ENCODE measurements around the gene DEFB108B.
"Not testable (repeated sequence)": the region's sequence is repeated elsewhere in the genome, so short reads cannot be mapped to it uniquely, and the experiment has no call there.

Gene DEFB108B

GRCh38 chr11:71821539-71821938 lies 11.5 kb upstream of the DEFB108B start:
- not testable (repeated sequence) for DNase-seq (ENCODE audit: low read depth)

DNA sequence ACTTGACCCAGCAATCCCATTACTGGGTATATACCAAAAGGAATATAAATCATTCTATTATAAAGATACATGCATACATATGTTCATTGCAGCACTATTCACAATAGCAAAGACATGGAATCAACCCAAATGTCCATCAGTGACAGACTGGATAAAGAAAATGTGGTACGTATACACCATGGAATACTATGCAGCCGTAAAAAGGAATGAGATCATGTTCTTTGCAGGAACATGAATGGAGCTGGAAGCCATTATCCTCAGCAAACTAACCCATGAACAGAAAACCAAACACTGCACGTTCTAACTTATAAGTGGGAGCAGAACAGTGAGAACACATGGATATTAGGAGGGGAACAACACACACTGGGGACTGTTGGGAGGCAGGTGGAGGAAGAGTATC lies 3.8 kb upstream of the DEFB108B start:
- DNase-seq (ENCODE audit: low read depth), result not testable (repeated sequence)

GRCh38 chr11:71829686-71830085 lies 3.3 kb upstream of the DEFB108B start:
- not testable (repeated sequence) for DNase-seq (ENCODE audit: low read depth)

- DNase-seq (ENCODE audit: low read depth), result not testable (repeated sequence)
Observed at GRCh38 chr11:71842720-71843119, 9.7 kb downstream of the DEFB108B start.

DNA sequence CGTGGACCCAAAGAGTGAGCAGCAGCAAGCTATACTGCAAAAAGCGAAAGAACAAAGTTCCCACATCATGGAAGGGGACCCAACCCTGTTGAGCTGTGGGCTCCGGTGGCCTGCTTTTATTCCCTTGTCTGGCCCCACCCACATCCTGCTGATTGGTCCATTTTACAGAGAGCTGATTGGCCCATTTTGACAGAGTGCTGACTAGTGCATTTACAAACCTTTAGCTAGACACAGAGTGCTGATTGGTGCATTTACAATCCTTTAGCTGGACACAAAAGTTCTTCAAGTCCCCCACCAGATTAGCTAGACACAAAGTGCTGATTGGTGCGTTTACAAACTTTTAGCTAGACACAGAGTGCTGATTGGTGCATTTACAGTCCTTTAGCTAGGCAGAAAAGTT lies 10.4 kb downstream of the DEFB108B start:
- not testable (repeated sequence) for DNase-seq (ENCODE audit: low read depth)

DNA sequence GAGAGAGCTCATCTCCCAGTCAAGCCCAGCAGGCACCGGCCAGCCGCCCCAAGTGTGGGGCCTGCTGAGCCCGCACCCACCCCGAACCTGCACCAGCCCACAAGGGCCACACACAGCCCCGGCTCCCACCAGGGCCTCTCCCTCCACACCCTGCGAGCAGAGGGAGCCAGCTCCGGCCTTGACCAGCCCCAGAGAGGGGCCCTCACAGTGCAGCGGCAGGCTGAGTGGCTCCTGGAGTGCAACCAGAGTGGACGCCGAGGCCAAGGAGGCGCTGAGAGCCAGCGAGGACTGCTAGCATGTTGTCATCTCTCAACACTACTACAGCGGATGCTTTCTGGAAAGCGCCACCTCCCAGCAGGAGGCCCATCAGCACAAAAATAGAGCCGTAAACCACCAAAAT lies 10.9 kb downstream of the DEFB108B start:
- no peak for DNase-seq (ENCODE audit: low read depth)

- DNase-seq (ENCODE audit: low read depth), result not testable (repeated sequence)
Observed at GRCh38 chr11:71853895-71854294, 20.9 kb downstream of the DEFB108B start.

- not testable (repeated sequence) for DNase-seq (ENCODE audit: low read depth)
Observed at GRCh38 chr11:71855880-71856279, 22.9 kb downstream of the DEFB108B start.

DNA sequence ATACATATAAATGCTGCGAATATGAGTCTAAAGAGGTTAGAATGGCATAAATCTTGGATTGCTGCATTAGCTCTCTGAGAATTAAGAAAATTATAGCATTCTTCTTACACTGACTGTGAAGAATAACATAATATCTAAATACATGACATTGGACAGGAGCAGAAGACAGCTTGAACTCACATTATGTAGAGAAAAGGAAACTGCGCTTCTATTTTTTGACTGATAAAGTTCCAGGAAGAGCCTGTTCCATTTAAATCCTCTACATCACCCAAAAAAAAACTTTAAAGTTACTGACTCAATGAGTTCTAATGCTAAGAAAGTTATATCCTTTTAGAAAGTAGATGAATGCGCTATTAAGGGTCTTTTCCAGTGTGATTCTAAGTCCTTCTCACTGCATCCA lies 27.8 kb downstream of the DEFB108B start:
- not testable (repeated sequence) for DNase-seq (ENCODE audit: low read depth)

DNA sequence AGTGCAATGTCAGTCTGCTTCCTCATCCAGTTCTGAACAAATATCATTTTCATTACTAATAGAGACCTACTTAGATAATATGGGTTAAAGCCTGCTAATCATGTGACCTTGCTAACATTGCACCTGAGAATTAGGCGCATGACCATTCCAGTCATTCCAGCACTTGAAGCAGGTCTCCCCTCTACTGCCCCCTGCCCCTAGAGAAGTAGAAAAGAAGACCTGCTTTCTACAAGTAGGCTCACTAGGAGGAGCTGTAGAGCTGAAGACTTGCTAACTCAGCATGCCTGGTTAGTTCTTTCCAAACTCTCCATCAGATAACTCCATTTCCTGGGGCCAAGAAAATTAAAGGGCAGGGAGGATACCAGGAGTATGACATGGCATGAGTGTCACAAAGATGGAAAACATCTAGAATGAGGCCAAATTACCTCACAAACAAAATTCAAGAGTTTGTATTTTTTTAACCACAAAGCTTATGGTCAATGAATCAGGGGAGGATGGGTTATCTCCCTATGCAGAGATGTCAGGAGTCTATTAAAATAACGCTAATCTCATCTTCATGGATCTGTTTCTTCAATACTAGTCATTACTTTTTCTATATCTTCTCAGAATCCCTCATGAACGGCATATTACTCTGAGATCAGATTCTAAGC lies 31.1 kb downstream of the DEFB108B start:
- DNase-seq (ENCODE audit: low read depth), result not testable (repeated sequence)

- not testable (repeated sequence) for DNase-seq (ENCODE audit: low read depth)
Observed at GRCh38 chr11:71867209-71867608, 34.2 kb downstream of the DEFB108B start.

GRCh38 chr11:71869931-71870330 lies 36.9 kb downstream of the DEFB108B start:
- not testable (repeated sequence) for DNase-seq (ENCODE audit: low read depth)

GRCh38 chr11:71870661-71871060 lies 37.7 kb downstream of the DEFB108B start:
- not testable (repeated sequence) for DNase-seq (ENCODE audit: low read depth)

DNA sequence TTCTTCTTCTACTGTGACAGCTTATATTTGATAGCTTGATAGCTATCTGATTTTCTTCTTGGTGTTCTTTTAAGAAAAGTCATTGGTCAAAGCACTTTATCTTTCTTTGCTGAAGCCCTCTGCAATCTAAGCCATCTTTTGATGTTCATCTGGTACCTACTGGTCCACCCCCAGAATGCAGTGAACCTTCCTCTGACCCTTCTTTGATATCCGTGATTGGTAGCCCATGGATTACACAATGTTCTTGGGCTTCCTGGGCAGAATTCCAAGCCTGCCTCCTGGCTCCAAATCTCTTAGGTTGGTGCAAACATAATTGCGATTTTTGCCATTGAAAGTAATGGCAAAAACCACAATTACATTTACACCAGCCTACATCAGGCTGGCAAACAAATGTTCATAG lies 43.3 kb downstream of the DEFB108B start:
- not testable (repeated sequence) for DNase-seq (ENCODE audit: low read depth)

DNA sequence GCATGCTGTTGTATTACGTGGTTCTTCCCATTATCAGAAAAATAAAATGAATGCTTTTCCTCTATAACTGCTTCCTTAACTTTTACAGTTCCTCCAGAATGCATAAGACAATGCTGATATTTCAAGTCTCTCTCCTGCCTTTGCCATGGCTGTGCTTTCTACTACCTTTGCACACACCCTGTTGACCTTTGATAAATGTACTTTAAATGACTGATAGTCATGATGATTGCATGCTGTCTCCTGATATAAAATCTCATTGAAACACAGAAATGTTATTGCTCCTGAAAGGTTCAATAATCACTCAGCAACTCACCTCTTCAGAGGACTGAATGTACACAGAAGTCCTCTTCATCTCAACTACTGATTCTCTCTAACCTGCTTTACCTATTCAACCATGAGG lies 45.1 kb downstream of the DEFB108B start, which contains the start of gene DEFB131B:
Gene DEFB131B (plus strand): TSS at position 395 of the 400 bp plus-strand sequence. CDS start 0 bp downstream, at position 395.
- DNase-seq (ENCODE audit: low read depth), result not testable (repeated sequence)

DNA sequence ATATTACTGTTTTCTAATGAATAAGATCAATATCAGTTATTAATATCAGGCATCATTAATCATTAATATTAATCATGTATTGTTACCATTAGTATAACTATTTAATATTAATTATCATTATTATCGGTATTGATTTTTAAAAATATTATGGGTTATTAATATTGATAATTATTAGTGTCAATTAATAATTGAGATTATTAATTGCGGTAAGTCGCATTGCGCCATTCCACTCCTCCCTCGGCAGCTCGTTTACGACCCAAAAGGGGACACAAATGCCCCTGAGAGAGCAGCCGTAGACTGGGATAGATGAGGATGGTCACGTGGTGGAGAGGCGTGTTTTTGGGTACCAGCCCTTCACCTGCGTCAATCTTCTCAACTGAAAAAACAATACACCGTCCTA lies 52.8 kb downstream of the DEFB108B start:
- not testable (repeated sequence) for DNase-seq (ENCODE audit: low read depth)

All from stimulated activated CD4-positive, alpha-beta T cell treated with anti-CD3 and anti-CD28 coated beads, Interleukin-2, amount 100 ng/mL, for 4 hours (primary cell).